Progenitor cell of endocrine pancreas (in vitro differentiated cells): ENCODE measurements around the gene CEP112. TPM values are rescaled to one million over a fixed set of nuclear protein-coding genes. Genes with fewer than 3 reads are reported as not detected.

Source experiments
- DNase-seq: peaks from one replicate; pipeline ENCODE4 v3.0.0; 2021; ENCODE audit warnings: low spot score; ENCODE audit not compliant: unreplicated experiment
- H3K27ac Mint-ChIP-seq: 2 replicates; pipeline ENCODE4 v1.8.0; 2021; ENCODE audit warnings: mild to moderate bottlenecking, moderate library complexity, mixed read lengths
- H3K27me3 Mint-ChIP-seq: 2 replicates; pipeline ENCODE4 v1.8.0; 2021; ENCODE audit warnings: mixed read lengths
- H3K36me3 Mint-ChIP-seq: 2 replicates; pipeline ENCODE4 v1.8.0; 2022; ENCODE audit warnings: mixed read lengths; ENCODE audit not compliant: insufficient read depth
- H3K4me1 Mint-ChIP-seq: 2 replicates; pipeline ENCODE4 v1.8.0; 2021; ENCODE audit warnings: low read depth, mixed read lengths
- H3K4me3 Mint-ChIP-seq: 2 replicates; pipeline ENCODE4 v1.8.0; 2021; ENCODE audit warnings: low read depth, mild to moderate bottlenecking, moderate library complexity, mixed read lengths
- H3K9me3 Mint-ChIP-seq: 2 replicates; pipeline ENCODE4 v1.8.0; 2021; ENCODE audit warnings: low read depth, mixed read lengths
- CTCF ChIP-seq: fragments of 200-600 bp; sonication (generic); IDR thresholded peaks from one replicate; pipeline ENCODE4 v1.5.0; 2021; ENCODE audit warnings: antibody characterized with exemption, mild to moderate bottlenecking; ENCODE audit not compliant: unreplicated experiment
- total RNA-seq: library from RNA; stranded (reverse); gene quantifications from 2 replicates; pipeline ENCODE4 v1.2.1, GENCODE V29; 2021

The CEP112 gene
- total RNA-seq, 1 donor from 2014 or later: 24.3 TPM

GRCh38 chr17:66215529-66215911, 23.6 kb upstream of the CEP112 start:
- Mint-ChIP-seq H3K9me3 (no peaks in the 10 kb centered on the region), H3K27me3 (peaks cover 7% of the 10 kb centered on the region), H3K27ac (no peak overlapping the region), H3K36me3 (no peaks in the 10 kb centered on the region), H3K4me3 (no peak overlapping the region), H3K4me1 (peaks cover 1% of the 10 kb centered on the region)
- DNase-seq: no peak
- TF ChIP-seq CTCF: no peak

- no peak overlapping the region for H3K27ac Mint-ChIP-seq
- no peak for TF ChIP-seq CTCF
- no peaks in the 10 kb centered on the region for H3K36me3 Mint-ChIP-seq
- peaks cover 1% of the 10 kb centered on the region for H3K4me1 Mint-ChIP-seq
- peaks cover 7% of the 10 kb centered on the region for H3K27me3 Mint-ChIP-seq
- DNase-seq: no peak
- no peaks in the 10 kb centered on the region for H3K9me3 Mint-ChIP-seq
- no peak overlapping the region for H3K4me3 Mint-ChIP-seq
Observed at GRCh38 chr17:66214884-66215528, 23.1 kb upstream of the CEP112 start.

GRCh38 chr17:66211047-66211810, 19.3 kb upstream of the CEP112 start:
- Mint-ChIP-seq H3K36me3 (no peaks in the 10 kb centered on the region), H3K27ac (no peak overlapping the region), H3K27me3 (peaks cover 3% of the 10 kb centered on the region), H3K9me3 (peaks cover 6% of the 10 kb centered on the region), H3K4me1 (peaks cover 1% of the 10 kb centered on the region), H3K4me3 (no peak overlapping the region)
- TF ChIP-seq CTCF: no peak
- DNase-seq: no peak

- DNase-seq: no peak
- Mint-ChIP-seq H3K4me3 (no peak overlapping the region), H3K9me3 (peaks cover 6% of the 10 kb centered on the region), H3K27me3 (peaks cover 3% of the 10 kb centered on the region), H3K27ac (no peak overlapping the region), H3K4me1 (peaks cover 1% of the 10 kb centered on the region), H3K36me3 (no peaks in the 10 kb centered on the region)
- no peak for TF ChIP-seq CTCF
Observed at GRCh38 chr17:66210208-66210574, 18.3 kb upstream of the CEP112 start.

- Mint-ChIP-seq H3K4me1 (no peaks in the 10 kb centered on the region), H3K27me3 (peaks cover under 1% of the 10 kb centered on the region), H3K9me3 (peaks cover 6% of the 10 kb centered on the region), H3K36me3 (no peaks in the 10 kb centered on the region), H3K27ac (no peak overlapping the region), H3K4me3 (no peak overlapping the region)
- no peak for DNase-seq
- no peak for TF ChIP-seq CTCF
Observed at GRCh38 chr17:66207936-66208335, 16.0 kb upstream of the CEP112 start.
